KOPT-K1 (cell line): ENCODE results near the gene ULBP2.
"Not testable (repeated sequence)": the region's sequence is repeated elsewhere in the genome, so short reads cannot be mapped to it uniquely, and the experiment has no call there.

Source experiments
- H3K27ac ChIP-seq: fragments of 200-600 bp; sonication (generic); 2 replicates; pipeline ENCODE4 v1.5.1; 2016; ENCODE audit warnings: antibody characterized with exemption, mild to moderate bottlenecking, low read depth, low read length; ENCODE audit not compliant: poor library complexity, severe bottlenecking
- H3K36me3 ChIP-seq: fragments of 200-600 bp; sonication (generic); 2 replicates; pipeline ENCODE4 v1.5.1; 2017; ENCODE audit warnings: antibody characterized with exemption, mild to moderate bottlenecking, low read length, moderate library complexity; ENCODE audit not compliant: insufficient read depth
- H3K9me3 ChIP-seq: fragments of 200-600 bp; sonication (generic); 2 replicates; pipeline ENCODE4 v1.5.1; 2017; ENCODE audit warnings: antibody characterized with exemption, low read length, mild to moderate bottlenecking; ENCODE audit not compliant: insufficient read depth, poor library complexity, severe bottlenecking

Gene ULBP2

GRCh38 chr6:149963212-149963461 lies 21.3 kb downstream of the ULBP2 start:
- Histone ChIP-seq H3K36me3 (no peaks in the 10 kb centered on the region), H3K9me3 (peaks cover 7% of the 10 kb centered on the region), H3K27ac (peak overlapping the region; percentile 53)

GRCh38 chr6:149963462-149964307 lies 21.9 kb downstream of the ULBP2 start, which contains the start of gene ULBP1:
Gene ULBP1 (plus strand): TSS chr6:149963943. CDS start chr6:149964050, 107 bp downstream.
- H3K27ac ChIP-seq, result peak within 1 kb of the TSS; percentile 53

GRCh38 chr6:149964308-149965193 lies 22.7 kb downstream of the ULBP2 start:
- peaks cover 7% of the 10 kb centered on the region for H3K9me3 ChIP-seq
- H3K27ac ChIP-seq, result peak overlapping the region; percentile 53
- no peaks in the 10 kb centered on the region for H3K36me3 ChIP-seq

More at GRCh38 chr6:149963462-149964307, 21.9 kb downstream of the ULBP2 start, which contains the start of gene ULBP1:
- no peaks in the 10 kb centered on the region for H3K36me3 ChIP-seq
- H3K9me3 ChIP-seq, result peaks cover 7% of the 10 kb centered on the region

- Histone ChIP-seq H3K36me3 (no peaks in the 10 kb centered on the region), H3K9me3 (peaks cover 7% of the 10 kb centered on the region), H3K27ac (no peak overlapping the region)
Observed at GRCh38 chr6:149965194-149966020, 23.6 kb downstream of the ULBP2 start.

GRCh38 chr6:149966319-149966718 lies 24.5 kb downstream of the ULBP2 start:
- H3K27ac ChIP-seq, H3K36me3 ChIP-seq, H3K9me3 ChIP-seq: not testable (repeated sequence)

- Histone ChIP-seq H3K27ac (no peak overlapping the region), H3K9me3 (peaks cover 7% of the 10 kb centered on the region), H3K36me3 (0 out of 2 replicates have a peak, but pooled peaks cover 3% of the 10 kb centered on the region)
Observed at GRCh38 chr6:149967591-149967990, 25.8 kb downstream of the ULBP2 start.

- H3K27ac ChIP-seq, H3K36me3 ChIP-seq, H3K9me3 ChIP-seq: not testable (repeated sequence)
Observed at GRCh38 chr6:149967999-149968398, 26.2 kb downstream of the ULBP2 start.

- not testable (repeated sequence) for H3K36me3 ChIP-seq, H3K27ac ChIP-seq, H3K9me3 ChIP-seq
Observed at GRCh38 chr6:149968909-149969308, 27.1 kb downstream of the ULBP2 start.

- Histone ChIP-seq H3K9me3 (peaks cover 3% of the 10 kb centered on the region), H3K27ac (no peak overlapping the region), H3K36me3 (0 out of 2 replicates have a peak, but pooled peaks cover 3% of the 10 kb centered on the region)
Observed at GRCh38 chr6:149969635-149970034, 27.8 kb downstream of the ULBP2 start.

GRCh38 chr6:149974394-149974793 lies 32.6 kb downstream of the ULBP2 start:
- not testable (repeated sequence) for H3K36me3 ChIP-seq, H3K9me3 ChIP-seq, H3K27ac ChIP-seq

- Histone ChIP-seq H3K9me3 (no peaks in the 10 kb centered on the region), H3K36me3 (0 out of 2 replicates have a peak, but pooled peaks cover 3% of the 10 kb centered on the region), H3K27ac (no peak overlapping the region)
Observed at GRCh38 chr6:149974825-149975224, 33.0 kb downstream of the ULBP2 start.

GRCh38 chr6:149975400-149975799 lies 33.6 kb downstream of the ULBP2 start:
- 0 out of 2 replicates have a peak, but pooled peaks cover 3% of the 10 kb centered on the region for H3K36me3 ChIP-seq
- H3K9me3 ChIP-seq, result no peaks in the 10 kb centered on the region
- H3K27ac ChIP-seq, result no peak overlapping the region

- Histone ChIP-seq H3K36me3 (no peaks in the 10 kb centered on the region), H3K9me3 (no peaks in the 10 kb centered on the region), H3K27ac (no peak overlapping the region)
Observed at GRCh38 chr6:149977221-149977620, 35.4 kb downstream of the ULBP2 start.

GRCh38 chr6:149978610-149979009 lies 36.8 kb downstream of the ULBP2 start:
- no peaks in the 10 kb centered on the region for H3K36me3 ChIP-seq
- no peak overlapping the region for H3K27ac ChIP-seq
- no peaks in the 10 kb centered on the region for H3K9me3 ChIP-seq

- H3K9me3 ChIP-seq, result no peaks in the 10 kb centered on the region
- no peak overlapping the region for H3K27ac ChIP-seq
- H3K36me3 ChIP-seq, result no peaks in the 10 kb centered on the region
Observed at GRCh38 chr6:149979293-149979692, 37.5 kb downstream of the ULBP2 start.
